IPS DF 6.9 (cell line): ENCODE measurements around the gene LHFPL3.

Source experiments
- DNase-seq: peaks from one replicate; pipeline ENCODE4 v3.0.0-alpha.2; 2013; ENCODE audit warnings: low read depth, low spot score
- H3K27ac ChIP-seq: one replicate; pipeline ENCODE4 v1.5.1; 2013; ENCODE audit warnings: low read length, control low read depth
- H3K27me3 ChIP-seq: 2 replicates; pipeline ENCODE4 v1.6.1; 2013; ENCODE audit warnings: mild to moderate bottlenecking, low read length; ENCODE audit not compliant: control insufficient read depth, insufficient read depth
- H3K36me3 ChIP-seq: 2 replicates; pipeline ENCODE4 v1.6.1; 2013; ENCODE audit warnings: low read length; ENCODE audit not compliant: control insufficient read depth, insufficient read depth
- H3K4me1 ChIP-seq: 2 replicates; pipeline ENCODE4 v1.6.1; 2013; ENCODE audit warnings: low read length; ENCODE audit not compliant: control insufficient read depth, insufficient read depth
- H3K4me3 ChIP-seq: 2 replicates; pipeline ENCODE4 v1.5.1; 2013; ENCODE audit warnings: mild to moderate bottlenecking, low read length
- H3K9me3 ChIP-seq: 2 replicates; pipeline ENCODE4 v1.6.1; 2013; ENCODE audit warnings: low read length, inconsistent platforms; ENCODE audit not compliant: control insufficient read depth, insufficient read depth
- WGBS: extraction: QIAGEN DNeasy Blood & Tissue Kit; methylation state at CpG from one replicate; pipeline ENCODE4 v1.1.7; 2013; ENCODE audit warnings: mixed read lengths, missing lambda C conversion rate; ENCODE audit not compliant: insufficient read length, insufficient coverage; 5-methylcytosine and 5-hydroxymethylcytosine counted together

The LHFPL3 gene

DNA sequence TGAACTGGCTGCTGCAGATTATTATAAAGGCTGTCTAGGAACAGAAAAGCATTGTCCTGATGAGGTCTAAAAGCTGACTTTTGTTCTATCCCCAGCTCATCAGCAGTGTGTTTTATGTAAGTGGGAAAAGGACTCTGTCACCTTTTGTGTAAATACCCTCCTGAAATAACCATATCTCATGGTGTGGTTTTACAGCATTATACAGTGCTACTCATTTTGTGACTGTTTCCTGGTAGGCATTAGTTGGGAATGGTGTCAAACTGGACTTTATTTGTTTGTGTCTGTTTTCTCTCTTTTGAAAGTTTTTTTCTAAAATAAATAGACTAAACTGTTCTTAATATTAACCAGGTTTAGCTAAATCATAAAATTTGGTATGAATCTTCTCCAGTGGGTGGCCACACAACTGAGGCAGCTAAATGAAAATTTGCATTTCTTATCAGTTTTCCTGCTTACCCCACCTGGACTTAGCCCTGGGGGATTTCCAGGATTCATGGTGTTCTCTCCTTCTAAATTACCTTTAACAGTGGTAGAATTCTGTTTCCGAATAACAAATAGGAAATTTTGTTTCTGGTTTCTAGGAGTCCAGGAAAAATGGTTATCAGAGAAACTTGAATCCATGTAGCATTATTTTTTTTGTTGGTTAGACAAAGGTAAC lies 140.9 kb downstream of the LHFPL3 start:
- Histone ChIP-seq H3K27ac (no peak overlapping the region), H3K4me3 (no peak overlapping the region), H3K4me1 (no peaks in the 10 kb centered on the region), H3K9me3 (no peaks in the 10 kb centered on the region), H3K36me3 (no peaks in the 10 kb centered on the region), H3K27me3 (no peaks in the 10 kb centered on the region)
- WGBS, result no CpG with 5 or more reads among the region's 1 CpG
- DNase-seq, result no peak

DNA sequence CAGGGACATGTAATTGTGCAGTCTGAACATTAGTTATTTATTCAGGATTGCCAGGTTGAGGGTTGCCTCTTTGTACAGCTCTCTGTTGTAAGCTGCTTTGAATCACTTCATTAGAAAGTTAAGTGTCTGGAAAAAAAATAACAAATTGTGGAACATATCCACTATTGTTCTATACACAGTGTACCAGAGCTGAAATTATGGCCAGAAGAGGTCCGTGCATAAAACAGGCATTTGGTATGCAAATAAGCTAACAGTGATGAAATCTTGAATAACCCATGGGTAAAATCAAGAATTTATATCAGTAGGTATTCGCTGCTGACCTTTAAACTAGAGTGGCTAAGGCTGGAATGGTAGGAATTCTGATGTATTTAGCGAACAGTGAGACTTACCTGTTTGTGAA lies 152.1 kb downstream of the LHFPL3 start:
- WGBS, result no CpG with 5 or more reads among the region's 3 CpGs
- Histone ChIP-seq H3K4me3 (no peak overlapping the region), H3K4me1 (no peaks in the 10 kb centered on the region)

DNA sequence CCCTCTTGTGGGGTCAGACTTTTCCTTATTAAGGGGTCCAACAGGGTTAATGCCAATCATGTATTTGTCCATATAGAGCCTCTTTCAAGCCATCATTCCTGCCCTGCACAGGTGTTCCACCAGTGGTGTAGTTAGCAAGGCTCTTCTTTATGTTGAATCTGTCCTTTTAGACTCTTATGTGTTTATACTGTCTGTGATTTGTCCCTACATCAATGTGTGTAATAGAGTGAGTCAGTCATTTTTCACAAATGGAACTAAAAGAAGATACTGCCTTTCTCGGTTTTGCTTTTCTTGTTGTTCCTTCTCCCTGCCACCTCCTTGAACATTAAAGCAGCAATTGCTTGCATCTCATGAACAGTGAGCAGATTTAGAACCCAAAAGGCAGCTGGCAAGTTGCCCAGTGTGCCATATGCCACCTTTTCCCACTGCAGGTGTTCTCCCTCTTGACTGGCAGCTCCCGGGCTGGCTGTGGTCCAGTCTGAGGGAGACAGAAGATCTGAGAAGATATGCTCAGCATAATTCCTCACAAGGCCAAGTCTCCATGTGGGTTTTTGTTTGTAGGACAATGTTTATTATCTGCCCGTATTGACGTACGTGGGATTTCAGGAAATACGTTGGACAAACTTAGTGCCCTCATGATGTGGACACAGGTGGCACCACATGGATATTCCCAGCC lies 154.1 kb downstream of the LHFPL3 start:
- no peaks in the 10 kb centered on the region for H3K9me3 ChIP-seq
- H3K36me3 ChIP-seq, result no peaks in the 10 kb centered on the region
- H3K27ac ChIP-seq, result no peak overlapping the region
- H3K4me1 ChIP-seq, result no peaks in the 10 kb centered on the region
- H3K27me3 ChIP-seq, result no peaks in the 10 kb centered on the region
- no peak for DNase-seq
- WGBS, result no CpG with 5 or more reads among the region's 6 CpGs
- no peak overlapping the region for H3K4me3 ChIP-seq

More for the DNA sequence above, 152.1 kb downstream of the LHFPL3 start:
- Histone ChIP-seq H3K9me3 (no peaks in the 10 kb centered on the region), H3K36me3 (no peaks in the 10 kb centered on the region), H3K27me3 (no peaks in the 10 kb centered on the region), H3K27ac (no peak overlapping the region)
- DNase-seq, result no peak

- no peak for DNase-seq
- no peak overlapping the region for H3K27ac ChIP-seq
Measured at GRCh38 chr7:104486931-104487330, 158.5 kb downstream of the LHFPL3 start.

DNA sequence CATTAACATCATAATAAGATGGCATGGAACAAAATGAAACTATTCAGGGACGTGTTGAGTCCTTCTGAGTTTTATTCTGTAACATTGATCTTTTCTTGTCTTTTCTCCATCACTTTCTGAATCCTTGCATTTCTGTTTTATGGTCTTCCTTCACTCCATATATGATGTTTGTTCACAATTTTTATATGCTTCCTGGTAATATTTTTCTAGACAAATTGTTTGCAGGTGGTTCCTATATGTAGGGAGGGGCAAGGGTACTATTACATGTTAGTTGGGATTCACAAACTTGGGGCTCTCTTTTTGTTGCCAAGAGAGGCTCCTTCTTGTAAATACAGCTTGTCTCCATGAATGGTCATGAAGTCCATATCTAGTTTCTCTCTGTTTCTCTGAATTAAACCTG lies 159.2 kb downstream of the LHFPL3 start:
- DNase-seq, result no peak
- no peak overlapping the region for H3K27ac ChIP-seq
- no peaks in the 10 kb centered on the region for H3K9me3 ChIP-seq
- no peaks in the 10 kb centered on the region for H3K36me3 ChIP-seq
- no peak overlapping the region for H3K4me3 ChIP-seq
- no CpG with 5 or more reads among the region's 1 CpG for WGBS
- no peaks in the 10 kb centered on the region for H3K4me1 ChIP-seq
- no peaks in the 10 kb centered on the region for H3K27me3 ChIP-seq

More at GRCh38 chr7:104486931-104487330, 158.5 kb downstream of the LHFPL3 start:
- Histone ChIP-seq H3K9me3 (no peaks in the 10 kb centered on the region), H3K36me3 (no peaks in the 10 kb centered on the region), H3K4me1 (no peaks in the 10 kb centered on the region), H3K27me3 (no peaks in the 10 kb centered on the region), H3K4me3 (no peak overlapping the region)
- no CpG with 5 or more reads among the region's 1 CpG for WGBS

DNA sequence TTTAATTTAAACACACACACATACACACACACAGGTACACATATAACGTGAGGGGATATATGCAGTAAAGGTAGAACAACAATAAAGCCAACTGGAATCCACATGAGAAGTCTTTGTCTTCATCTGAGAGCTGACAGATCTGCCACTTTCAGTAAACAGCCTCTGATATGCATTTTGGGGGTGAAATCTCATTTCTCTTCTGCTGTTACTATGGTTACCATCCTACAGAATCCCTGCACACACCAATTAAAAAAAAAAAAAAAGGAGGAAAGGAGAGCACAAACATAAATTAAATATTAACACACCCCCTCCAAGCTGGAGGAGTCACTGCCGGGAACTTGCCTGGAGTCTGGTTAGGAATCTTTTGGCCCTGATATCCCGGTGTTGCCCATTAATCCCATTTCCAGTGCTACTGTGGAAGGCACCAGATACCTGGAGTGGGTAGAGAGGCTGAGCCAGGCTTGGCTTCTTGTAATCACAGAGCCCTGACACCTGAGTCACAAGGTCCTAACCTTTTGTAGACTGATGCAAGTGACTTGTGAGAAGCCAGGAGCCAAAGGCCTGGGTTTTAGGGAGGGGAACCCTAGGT lies 169.1 kb downstream of the LHFPL3 start:
- Histone ChIP-seq H3K9me3 (no peaks in the 10 kb centered on the region), H3K27me3 (no peaks in the 10 kb centered on the region), H3K36me3 (no peaks in the 10 kb centered on the region), H3K27ac (no peak overlapping the region), H3K4me3 (no peak overlapping the region), H3K4me1 (no peaks in the 10 kb centered on the region)
- DNase-seq, result no peak
- WGBS, result no CpG with 5 or more reads among the region's 3 CpGs

DNA sequence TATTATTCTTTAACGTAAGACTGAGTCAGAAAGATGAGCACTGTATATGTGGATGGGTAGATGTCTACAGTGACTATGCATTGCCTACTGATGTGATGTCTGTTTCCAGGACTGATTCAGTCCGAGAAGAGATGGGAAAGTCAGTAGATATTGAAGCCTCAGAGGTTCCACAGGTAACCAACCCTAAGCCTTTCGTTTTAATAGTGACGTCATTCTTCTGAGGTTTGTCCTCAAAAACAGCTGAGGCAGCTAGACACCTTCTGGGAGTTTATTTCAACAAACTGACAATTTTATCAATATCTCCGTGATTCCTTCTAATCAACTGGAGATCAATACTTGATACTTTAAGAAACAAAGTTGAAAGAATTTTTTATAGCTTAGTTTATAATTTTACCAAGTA lies 171.6 kb downstream of the LHFPL3 start:
- H3K4me3 ChIP-seq, result no peak overlapping the region
- no CpG with 5 or more reads among the region's 5 CpGs for WGBS
- no peaks in the 10 kb centered on the region for H3K36me3 ChIP-seq
- no peaks in the 10 kb centered on the region for H3K4me1 ChIP-seq
- H3K9me3 ChIP-seq, result no peaks in the 10 kb centered on the region
- no peak overlapping the region for H3K27ac ChIP-seq
- no peak for DNase-seq
- no peaks in the 10 kb centered on the region for H3K27me3 ChIP-seq

DNA sequence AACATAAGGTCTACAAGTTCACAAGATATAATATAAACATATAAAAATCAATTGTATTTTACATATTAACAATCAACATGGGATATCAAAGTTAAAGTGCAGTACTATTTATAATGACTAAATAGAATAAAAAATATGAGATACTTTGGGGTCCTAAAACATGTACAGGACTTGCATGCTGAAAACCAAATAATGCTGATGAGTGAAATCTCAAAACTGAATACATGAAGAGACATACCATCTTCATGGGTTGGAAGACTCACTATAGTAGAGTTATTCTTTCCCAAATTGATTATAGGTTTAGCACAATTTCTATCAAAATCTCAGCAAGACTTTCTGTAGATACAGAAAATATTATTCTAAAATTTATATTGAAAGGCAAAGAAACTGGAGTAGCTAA lies 181.5 kb downstream of the LHFPL3 start:
- no peak for DNase-seq
- H3K4me1 ChIP-seq, result no peaks in the 10 kb centered on the region
- H3K4me3 ChIP-seq, result no peak overlapping the region
- H3K27ac ChIP-seq, result no peak overlapping the region
- no peaks in the 10 kb centered on the region for H3K36me3 ChIP-seq
- no peaks in the 10 kb centered on the region for H3K27me3 ChIP-seq
- no peaks in the 10 kb centered on the region for H3K9me3 ChIP-seq

- Histone ChIP-seq H3K4me1 (no peaks in the 10 kb centered on the region), H3K36me3 (no peaks in the 10 kb centered on the region), H3K4me3 (no peak overlapping the region), H3K27ac (no peak overlapping the region), H3K27me3 (no peaks in the 10 kb centered on the region), H3K9me3 (no peaks in the 10 kb centered on the region)
- WGBS, result no CpG with 5 or more reads among the region's 3 CpGs
- DNase-seq, result no peak
Measured at GRCh38 chr7:104524853-104525252, 196.4 kb downstream of the LHFPL3 start.

DNA sequence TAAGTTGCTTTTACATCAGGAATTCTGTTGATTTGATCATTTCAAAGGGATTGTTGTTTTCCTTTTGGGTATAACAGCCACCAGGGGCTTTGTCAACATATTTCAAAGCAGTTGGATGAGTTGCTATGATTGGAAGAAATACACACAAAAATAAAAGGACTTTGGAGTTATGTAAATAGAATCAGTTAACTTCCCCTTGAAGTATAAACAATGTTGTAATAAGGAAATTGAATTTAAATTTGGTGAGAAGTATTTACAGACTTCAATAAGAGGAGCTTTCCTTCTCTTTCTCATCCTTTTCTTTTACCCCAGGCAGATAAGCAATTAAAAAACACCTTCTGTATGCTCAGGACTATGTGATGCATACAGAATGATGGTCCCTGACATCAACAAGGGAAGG lies 199.7 kb downstream of the LHFPL3 start:
- H3K27me3 ChIP-seq, result no peaks in the 10 kb centered on the region
- H3K9me3 ChIP-seq, result no peaks in the 10 kb centered on the region
- no peaks in the 10 kb centered on the region for H3K4me1 ChIP-seq
- no peak for DNase-seq
- H3K36me3 ChIP-seq, result no peaks in the 10 kb centered on the region
- no peak overlapping the region for H3K27ac ChIP-seq
- no peak overlapping the region for H3K4me3 ChIP-seq

GRCh38 chr7:104529567-104529966 lies 201.2 kb downstream of the LHFPL3 start:
- Histone ChIP-seq H3K4me3 (no peak overlapping the region), H3K9me3 (no peaks in the 10 kb centered on the region), H3K27me3 (no peaks in the 10 kb centered on the region), H3K4me1 (no peaks in the 10 kb centered on the region), H3K36me3 (no peaks in the 10 kb centered on the region), H3K27ac (no peak overlapping the region)
- no peak for DNase-seq
- no CpG with 5 or more reads among the region's 2 CpGs for WGBS
